Measurements from ENCODE around the gene NOD2.

- TF ChIP-seq CTCF (conservative IDR thresholded peaks at IDR 0.05 in 1 of 2, IDR thresholded peaks at IDR 0.05 in 1 of 2; ENCODE audit: extremely low read depth in 1 of 2, insufficient read depth in 1 of 2, low read depth in 1 of 2, low read length in 2 of 2) (no peak), EZH2 (IDR thresholded peaks at IDR 0.05; ENCODE audit: borderline replicate concordance, low read length) (no peak)
Measured at GRCh38 chr16:50763211-50763610, 69.8 kb downstream of the NOD2 start.

Measured in mammary epithelial cell (primary cell).